ACHN (cell line): ENCODE results near the gene YWHAG.
"Not testable (repeated sequence)": the region's sequence is repeated elsewhere in the genome, so short reads cannot be mapped to it uniquely, and the experiment has no call there.

ENCODE experiments used
- DNase-seq: peaks from one replicate; pipeline ENCODE4 v3.0.0-alpha.2; 2015
- in situ Hi-C: cut with HindIII; loops from 2 replicates; pipeline ENCODE4 v1.10.0; 2017; ENCODE audit warnings: low sequenced_read_pairs, low pct_ligation_motif_present, low pct_unique_long_range_greater_than_20kb

The YWHAG gene

GRCh38 chr7:76333511-76334101, 25.2 kb downstream of the YWHAG start:
- DNase-seq = no peak
- in situ Hi-C loops = no loop called here

GRCh38 chr7:76332078-76332477, 26.7 kb downstream of the YWHAG start:
- in situ Hi-C loops = no loop called here
- DNase-seq = no peak

DNA sequence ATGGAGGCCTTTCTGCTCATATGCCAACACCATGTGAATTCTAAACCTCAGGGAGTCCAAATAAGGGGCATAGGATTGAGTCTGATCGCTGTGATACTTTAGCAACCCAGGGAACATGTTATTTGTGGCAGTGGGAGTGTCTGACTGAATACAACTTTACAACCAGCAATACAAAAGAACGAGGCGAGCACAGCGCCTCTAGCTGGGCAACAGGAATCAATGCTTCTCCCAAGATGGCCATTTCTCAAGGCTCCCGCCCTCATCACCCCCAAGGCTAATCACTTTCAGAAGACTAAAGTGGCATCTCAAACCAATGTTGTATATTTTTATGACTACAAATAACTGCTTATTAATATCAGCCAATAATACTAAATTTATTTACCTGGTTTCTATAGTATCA, 28.1 kb downstream of the YWHAG start:
- in situ Hi-C loops = no loop called here

DNA sequence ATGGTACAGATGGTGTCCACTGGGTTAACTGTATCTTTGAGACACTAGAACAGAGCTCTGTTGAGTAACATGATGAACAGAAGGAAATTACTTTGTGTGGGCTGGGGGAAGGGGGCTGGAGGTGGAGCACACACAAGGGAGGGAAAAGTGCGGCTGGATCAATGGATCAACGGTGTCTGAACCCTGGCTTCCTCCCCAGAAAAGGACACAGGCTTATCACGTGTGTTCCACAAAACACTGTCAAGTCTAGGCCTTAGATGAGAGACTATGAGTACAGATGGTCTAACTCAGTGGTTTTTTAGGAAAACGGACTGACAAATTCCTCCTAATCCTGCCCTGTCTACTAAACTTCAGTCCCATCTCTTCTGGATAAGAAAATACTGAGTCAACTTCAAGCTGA, 28.5 kb downstream of the YWHAG start:
- DNase-seq = no peak
- in situ Hi-C loops = no loop called here

More for the DNA sequence above, 28.1 kb downstream of the YWHAG start:
- DNase-seq = no peak

- in situ Hi-C loops = no loop called here
These were observed 29.3 kb downstream of the YWHAG start for GRCh38 chr7:76329479-76329878.

DNA sequence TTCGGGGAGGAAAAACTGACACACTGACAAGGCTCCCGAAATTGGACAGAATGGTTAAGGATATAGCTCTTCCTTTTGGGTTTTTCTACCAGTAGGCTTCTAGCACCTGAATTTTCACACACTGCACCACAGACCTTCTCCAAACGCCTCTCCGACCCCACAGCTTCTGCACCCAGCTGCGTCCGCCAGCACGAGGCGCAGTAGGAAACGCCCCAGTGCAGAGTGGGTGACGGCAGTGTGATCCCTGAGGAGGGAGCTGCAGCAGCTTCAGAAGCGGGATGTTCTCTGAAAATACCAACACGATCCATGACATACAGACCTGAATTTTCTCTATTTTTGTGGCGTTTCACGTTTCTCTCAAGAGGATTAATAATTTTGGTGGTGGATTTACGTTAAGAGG, 30.4 kb downstream of the YWHAG start:
- no peak for DNase-seq
- in situ Hi-C loops = no loop called here

More at GRCh38 chr7:76329479-76329878, 29.3 kb downstream of the YWHAG start:
- no peak for DNase-seq

GRCh38 chr7:76327610-76328009, 31.2 kb downstream of the YWHAG start:
- DNase-seq = no peak
- in situ Hi-C loops = no loop called here

DNA sequence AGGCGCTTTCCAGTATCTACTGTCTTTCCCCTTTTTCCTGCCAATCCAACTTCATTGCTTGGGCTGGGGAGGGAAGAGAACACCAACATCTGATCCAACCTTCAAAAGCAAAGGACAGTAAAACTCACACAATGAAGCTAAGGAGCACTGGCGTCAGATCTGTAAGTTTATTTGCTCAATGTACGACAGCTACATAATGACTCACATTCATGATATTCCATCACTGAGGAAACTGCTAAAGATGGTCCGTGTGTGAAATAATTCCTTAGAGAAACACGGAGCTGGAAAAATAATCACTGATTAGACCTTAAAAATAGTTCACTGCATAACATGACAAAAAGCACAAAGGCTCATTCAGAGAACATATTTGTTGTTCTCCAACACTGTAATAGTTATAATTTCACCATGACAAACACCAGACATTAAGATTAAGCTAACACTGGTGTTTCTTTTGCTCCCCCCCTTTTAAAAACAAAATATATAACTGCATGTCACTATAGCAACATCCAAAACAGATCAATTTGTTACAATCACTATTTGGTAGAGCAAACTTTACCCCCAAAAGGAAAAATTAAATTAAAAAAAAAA, 32.1 kb downstream of the YWHAG start:
- DNase-seq = no peak
- in situ Hi-C loops = no loop called here

DNA sequence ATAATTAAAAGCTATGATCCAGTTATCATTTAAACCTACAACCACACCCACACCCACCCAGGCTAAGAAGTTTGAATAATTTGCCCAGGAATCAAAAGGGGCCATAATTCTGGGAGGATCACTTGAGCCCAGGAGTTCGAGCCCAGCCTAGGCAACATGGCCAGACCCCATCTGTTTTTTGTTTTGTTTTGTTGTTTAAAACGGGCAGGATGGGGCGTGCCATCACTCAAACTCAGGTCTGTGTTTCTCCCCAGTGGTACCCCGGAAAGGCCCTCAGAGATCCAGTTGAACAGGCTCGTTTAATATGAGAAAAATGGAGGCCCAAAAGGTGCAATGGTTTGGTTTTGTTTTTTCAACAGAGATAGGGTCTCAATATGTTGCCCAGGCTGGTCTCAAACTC, 33.0 kb downstream of the YWHAG start:
- in situ Hi-C loops = no loop called here
- DNase-seq = no peak

DNA sequence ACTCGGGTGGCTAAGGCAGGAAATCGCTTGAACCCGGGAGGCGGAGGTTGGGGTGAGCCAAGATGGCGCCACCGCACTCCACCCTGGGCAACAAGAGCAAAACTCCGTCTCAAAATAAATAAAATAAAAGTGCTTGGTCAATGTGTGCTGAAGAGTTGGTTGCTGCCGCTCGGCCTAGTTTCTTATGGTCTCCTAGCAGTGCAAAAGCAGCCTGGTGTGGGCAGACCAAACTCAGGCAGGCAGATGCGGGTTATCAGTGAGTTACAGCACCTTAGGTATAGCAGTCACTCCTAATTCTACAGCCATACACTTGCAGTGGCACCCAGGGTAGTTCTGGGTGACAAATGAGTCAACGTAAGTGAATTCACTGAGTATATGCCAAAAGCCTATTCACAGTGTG, 33.7 kb downstream of the YWHAG start:
- in situ Hi-C loops = no loop called here
- no peak for DNase-seq

DNA sequence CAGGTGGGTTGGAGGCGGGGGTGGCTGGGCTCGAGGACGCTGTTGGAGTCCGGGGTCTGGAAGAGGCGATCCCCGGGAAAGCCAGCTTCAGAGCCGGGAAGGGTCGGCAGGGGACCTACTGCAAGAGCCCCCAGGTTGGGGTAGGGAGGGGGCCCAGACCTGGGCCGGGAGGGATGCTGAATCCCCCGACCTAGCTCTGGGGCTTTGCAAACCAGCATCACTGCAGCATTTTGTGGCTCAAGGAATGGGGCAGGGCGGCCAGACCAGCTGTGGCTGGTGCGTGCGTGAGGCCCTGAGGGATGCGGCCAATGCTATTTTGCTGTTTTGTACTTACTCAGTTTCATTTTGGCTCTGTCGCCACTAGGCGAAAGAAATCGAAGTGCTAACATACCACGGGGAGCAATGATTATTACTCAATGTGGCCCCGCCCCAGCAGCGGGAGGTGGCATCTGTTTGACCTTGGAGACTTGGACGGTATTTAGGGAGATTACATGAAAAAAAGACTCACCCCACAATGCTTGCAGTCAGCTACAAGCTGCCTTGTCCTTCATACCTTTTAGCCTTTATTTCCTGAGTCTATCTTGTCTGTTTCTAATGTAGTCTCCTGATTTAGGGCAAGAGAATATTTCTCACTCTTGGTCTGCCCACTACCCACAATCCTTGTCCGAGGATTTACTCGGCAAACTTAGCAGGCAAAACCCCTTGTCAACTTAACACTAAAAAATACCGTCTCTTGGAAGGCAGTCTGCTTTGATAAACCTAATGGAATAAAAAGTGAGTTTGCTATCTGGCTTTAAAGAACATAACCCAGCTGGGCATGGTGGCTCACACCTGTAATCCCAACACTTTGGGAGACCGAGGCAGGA, 40.1 kb downstream of the YWHAG start:
- DNase-seq = peak; percentile 94
- in situ Hi-C loops = no loop called here

GRCh38 chr7:76317782-76318487, 40.9 kb downstream of the YWHAG start:
- in situ Hi-C loops = no loop called here
- peak; percentile 99 for DNase-seq

- in situ Hi-C loops = no loop called here
- no peak for DNase-seq
These were observed 41.6 kb downstream of the YWHAG start for GRCh38 chr7:76316984-76317781.

DNA sequence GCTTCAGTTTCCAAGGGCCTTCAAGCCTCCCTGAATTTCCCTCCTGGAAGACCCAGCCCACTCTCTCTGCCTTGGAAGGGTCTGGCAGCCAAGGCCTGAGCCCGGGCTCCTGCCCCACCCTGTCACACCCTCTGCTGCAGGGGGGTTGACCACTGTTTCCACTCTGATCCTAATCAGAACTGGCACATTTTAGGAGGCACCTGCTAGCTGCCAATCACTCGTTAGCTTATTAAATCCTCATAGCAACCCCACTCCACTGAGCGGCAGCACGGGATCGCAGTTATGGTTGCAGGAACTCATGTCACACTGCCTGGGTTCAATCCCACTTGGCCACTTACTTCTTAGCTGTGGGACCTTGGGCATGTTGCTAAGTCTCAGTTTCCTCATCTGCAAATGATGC, 43.4 kb downstream of the YWHAG start:
- in situ Hi-C loops = no loop called here
- DNase-seq = no peak

- DNase-seq = not testable (repeated sequence)
These were observed 44.1 kb downstream of the YWHAG start for GRCh38 chr7:76314740-76315139.

GRCh38 chr7:76314042-76314721, 44.6 kb downstream of the YWHAG start:
- in situ Hi-C loops = no loop called here
- DNase-seq = peak; percentile 97

More at GRCh38 chr7:76314740-76315139, 44.1 kb downstream of the YWHAG start:
- in situ Hi-C loops = not testable (repeated sequence)

DNA sequence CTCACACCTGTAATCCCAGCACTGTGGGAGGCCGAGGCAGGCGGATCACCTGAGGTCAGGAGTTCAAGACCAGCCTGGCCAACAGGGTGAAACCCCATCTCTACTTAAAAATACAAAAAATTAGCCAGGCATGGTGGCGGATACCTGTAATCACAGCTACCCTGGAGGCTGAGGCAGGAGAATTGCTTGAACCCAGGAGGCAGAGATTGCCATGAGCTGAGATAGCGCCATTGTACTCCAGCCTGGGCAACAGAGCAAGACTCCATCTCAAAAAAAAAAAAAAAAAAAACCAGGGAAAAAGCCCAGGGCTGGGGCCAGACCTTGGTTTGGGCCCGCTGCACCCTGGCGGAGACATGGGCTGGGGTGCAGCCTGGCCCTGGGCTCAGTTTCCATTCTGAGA, 47.0 kb downstream of the YWHAG start:
- DNase-seq, in situ Hi-C loops: not testable (repeated sequence)
